SH-SY5Y (cell line): ENCODE measurements around the gene ALKBH7.

Source experiments
- GATA2 ChIP-seq: IDR thresholded peaks from 2 replicates; pipeline ENCODE4 v1.6.1; 2011; ENCODE audit warnings: mild to moderate bottlenecking, low read depth, low read length
- GATA3 ChIP-seq: IDR thresholded peaks from 2 replicates; pipeline ENCODE4 v1.6.1; 2011; ENCODE audit warnings: low read depth, mild to moderate bottlenecking, low read length, moderate library complexity

GRCh38 chr19:6362351-6362801 lies 10.2 kb upstream of the ALKBH7 start:
- TF ChIP-seq GATA2 (no peak), GATA3 (no peak)
